HepG2 (cell line): ENCODE measurements around the gene CLPTM1. TPM values are rescaled to one million over a fixed set of nuclear protein-coding genes. Genes with fewer than 3 reads are reported as not detected.
A peak's percentile ranks its signal among the peaks of the same experiment; 100 is the strongest.

Experiments
- ESRRA ChIP-seq: sonication (generic); formaldehyde crosslinking; IDR thresholded peaks from 2 replicates; pipeline ENCODE4 v1.5.1; 2020; ENCODE audit warnings: mild to moderate bottlenecking, low read depth, missing genetic modification reagents
- FOXO1 ChIP-seq: sonication (generic); formaldehyde crosslinking; IDR thresholded peaks from 2 replicates; pipeline ENCODE4 v1.4.0; 2020; ENCODE audit warnings: missing genetic modification reagents
- MED8 ChIP-seq: sonication (generic); formaldehyde crosslinking; IDR thresholded peaks from 2 replicates; pipeline ENCODE4 v1.8.1; 2023; ENCODE audit warnings: mild to moderate bottlenecking, missing genetic modification reagents; ENCODE audit not compliant: insufficient replicate concordance
- NCOA5 ChIP-seq: sonication (generic); formaldehyde crosslinking; IDR thresholded peaks from 2 replicates; pipeline ENCODE4 v1.4.0; 2020; ENCODE audit warnings: missing genetic modification reagents
- NR3C1 ChIP-seq: sonication (generic); formaldehyde crosslinking; IDR thresholded peaks from 2 replicates; pipeline ENCODE4 v1.4.0; 2020; ENCODE audit warnings: missing genetic modification reagents
- STAG1 ChIP-seq: sonication (generic); formaldehyde crosslinking; IDR thresholded peaks from 2 replicates; pipeline ENCODE4 v1.4.0; 2020; ENCODE audit warnings: missing genetic modification reagents
- YY1 ChIP-seq: IDR thresholded peaks from 2 replicates; pipeline ENCODE4 v1.6.1; 2011; ENCODE audit warnings: low read length, low read depth, moderate library complexity, mild to moderate bottlenecking; ENCODE audit not compliant: insufficient read depth, insufficient replicate concordance
- ZNF646 ChIP-seq: sonication (generic); formaldehyde crosslinking; IDR thresholded peaks from 2 replicates; pipeline ENCODE4 v1.9.0; 2021; ENCODE audit warnings: mild to moderate bottlenecking, missing genetic modification reagents
- polyA plus RNA-seq, 8 experiments: library from polyadenylated mRNA; depleted of rRNA in 3 of 8; stranded (reverse) in 7 of 8; unstranded in 1 of 8; fragments of >200 nt; fragmentation: Illumina TruSeq in 4 of 8; extraction: Trizol in 4 of 8; gene quantifications; 2 replicates each; pipeline versions ENCODE4 v1.2.1 to v1.2.3, GENCODE V29; 2011 to 2016; ENCODE audit warnings: low read depth in 4 of 8, missing spikeins in 1 of 8, mixed read lengths in 1 of 8; ENCODE audit not compliant: insufficient read depth in 1 of 8
- total RNA-seq, 5 experiments: library from RNA; depleted of rRNA; stranded (reverse); fragments of >200 nt; fragmentation: Illumina TruSeq; extraction: Trizol; gene quantifications; 2 replicates each; pipeline ENCODE4 v1.2.3, GENCODE V29; 2016; ENCODE audit warnings: low read depth in 1 of 5
- TF ChIP-seq, protein P1 (sequence below): sonication (generic); formaldehyde crosslinking; IDR thresholded peaks from 2 replicates; pipeline ENCODE4 v1.4.0; 2020; ENCODE audit warnings: missing genetic modification reagents, borderline replicate concordance
- TF ChIP-seq, protein P2 (sequence below): IDR thresholded peaks from 2 replicates; pipeline ENCODE4 v1.6.1; 2012; ENCODE audit warnings: low read length, improper control_type of control experiment
- TF ChIP-seq, protein P3 (sequence below): sonication (generic); formaldehyde crosslinking; IDR thresholded peaks from 2 replicates; pipeline ENCODE4 v1.5.0; 2020; ENCODE audit warnings: missing genetic modification reagents

Gene CLPTM1
- total and polyA plus RNA-seq, 2 of the 13 experiments (the other 11 are each of a cell fraction or from before 2014, with no cell fraction given) = 34.9 to 42.8 TPM

- TF ChIP-seq NR3C1 (CRISPR knock-in tag) (no peak), ESRRA (CRISPR knock-in tag) (no peak), ZNF646 (CRISPR knock-in tag) (no peak), NCOA5 (CRISPR knock-in tag) (no peak), STAG1 (CRISPR knock-in tag) (no peak), YY1 (no peak), MED8 (CRISPR knock-in tag) (no peak), FOXO1 (CRISPR knock-in tag) (no peak)
- TF ChIP-seq, protein P1, sequence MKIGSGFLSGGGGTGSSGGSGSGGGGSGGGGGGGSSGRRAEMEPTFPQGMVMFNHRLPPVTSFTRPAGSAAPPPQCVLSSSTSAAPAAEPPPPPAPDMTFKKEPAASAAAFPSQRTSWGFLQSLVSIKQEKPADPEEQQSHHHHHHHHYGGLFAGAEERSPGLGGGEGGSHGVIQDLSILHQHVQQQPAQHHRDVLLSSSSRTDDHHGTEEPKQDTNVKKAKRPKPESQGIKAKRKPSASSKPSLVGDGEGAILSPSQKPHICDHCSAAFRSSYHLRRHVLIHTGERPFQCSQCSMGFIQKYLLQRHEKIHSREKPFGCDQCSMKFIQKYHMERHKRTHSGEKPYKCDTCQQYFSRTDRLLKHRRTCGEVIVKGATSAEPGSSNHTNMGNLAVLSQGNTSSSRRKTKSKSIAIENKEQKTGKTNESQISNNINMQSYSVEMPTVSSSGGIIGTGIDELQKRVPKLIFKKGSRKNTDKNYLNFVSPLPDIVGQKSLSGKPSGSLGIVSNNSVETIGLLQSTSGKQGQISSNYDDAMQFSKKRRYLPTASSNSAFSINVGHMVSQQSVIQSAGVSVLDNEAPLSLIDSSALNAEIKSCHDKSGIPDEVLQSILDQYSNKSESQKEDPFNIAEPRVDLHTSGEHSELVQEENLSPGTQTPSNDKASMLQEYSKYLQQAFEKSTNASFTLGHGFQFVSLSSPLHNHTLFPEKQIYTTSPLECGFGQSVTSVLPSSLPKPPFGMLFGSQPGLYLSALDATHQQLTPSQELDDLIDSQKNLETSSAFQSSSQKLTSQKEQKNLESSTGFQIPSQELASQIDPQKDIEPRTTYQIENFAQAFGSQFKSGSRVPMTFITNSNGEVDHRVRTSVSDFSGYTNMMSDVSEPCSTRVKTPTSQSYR (CRISPR knock-in tag) = 0 out of 2 replicates have a peak, but pooled peaks have one; percentile 39
- TF ChIP-seq, protein P2, sequence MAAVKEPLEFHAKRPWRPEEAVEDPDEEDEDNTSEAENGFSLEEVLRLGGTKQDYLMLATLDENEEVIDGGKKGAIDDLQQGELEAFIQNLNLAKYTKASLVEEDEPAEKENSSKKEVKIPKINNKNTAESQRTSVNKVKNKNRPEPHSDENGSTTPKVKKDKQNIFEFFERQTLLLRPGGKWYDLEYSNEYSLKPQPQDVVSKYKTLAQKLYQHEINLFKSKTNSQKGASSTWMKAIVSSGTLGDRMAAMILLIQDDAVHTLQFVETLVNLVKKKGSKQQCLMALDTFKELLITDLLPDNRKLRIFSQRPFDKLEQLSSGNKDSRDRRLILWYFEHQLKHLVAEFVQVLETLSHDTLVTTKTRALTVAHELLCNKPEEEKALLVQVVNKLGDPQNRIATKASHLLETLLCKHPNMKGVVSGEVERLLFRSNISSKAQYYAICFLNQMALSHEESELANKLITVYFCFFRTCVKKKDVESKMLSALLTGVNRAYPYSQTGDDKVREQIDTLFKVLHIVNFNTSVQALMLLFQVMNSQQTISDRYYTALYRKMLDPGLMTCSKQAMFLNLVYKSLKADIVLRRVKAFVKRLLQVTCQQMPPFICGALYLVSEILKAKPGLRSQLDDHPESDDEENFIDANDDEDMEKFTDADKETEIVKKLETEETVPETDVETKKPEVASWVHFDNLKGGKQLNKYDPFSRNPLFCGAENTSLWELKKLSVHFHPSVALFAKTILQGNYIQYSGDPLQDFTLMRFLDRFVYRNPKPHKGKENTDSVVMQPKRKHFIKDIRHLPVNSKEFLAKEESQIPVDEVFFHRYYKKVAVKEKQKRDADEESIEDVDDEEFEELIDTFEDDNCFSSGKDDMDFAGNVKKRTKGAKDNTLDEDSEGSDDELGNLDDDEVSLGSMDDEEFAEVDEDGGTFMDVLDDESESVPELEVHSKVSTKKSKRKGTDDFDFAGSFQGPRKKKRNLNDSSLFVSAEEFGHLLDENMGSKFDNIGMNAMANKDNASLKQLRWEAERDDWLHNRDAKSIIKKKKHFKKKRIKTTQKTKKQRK = no peak
- TF ChIP-seq, protein P3, sequence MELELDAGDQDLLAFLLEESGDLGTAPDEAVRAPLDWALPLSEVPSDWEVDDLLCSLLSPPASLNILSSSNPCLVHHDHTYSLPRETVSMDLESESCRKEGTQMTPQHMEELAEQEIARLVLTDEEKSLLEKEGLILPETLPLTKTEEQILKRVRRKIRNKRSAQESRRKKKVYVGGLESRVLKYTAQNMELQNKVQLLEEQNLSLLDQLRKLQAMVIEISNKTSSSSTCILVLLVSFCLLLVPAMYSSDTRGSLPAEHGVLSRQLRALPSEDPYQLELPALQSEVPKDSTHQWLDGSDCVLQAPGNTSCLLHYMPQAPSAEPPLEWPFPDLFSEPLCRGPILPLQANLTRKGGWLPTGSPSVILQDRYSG (CRISPR knock-in tag) = no peak
These were observed 13.1 kb upstream of the CLPTM1 start, which contains the start of gene APOC4 (continued) for GRCh38 chr19:44942067-44942571.
